Neural progenitor cell (in vitro differentiated cells): Measurements from ENCODE around the gene CHD1. TPM values are rescaled to one million over a fixed set of nuclear protein-coding genes. Genes with fewer than 3 reads are reported as not detected.

ENCODE experiments used
- DNase-seq: peaks from one replicate; pipeline ENCODE4 v3.0.0-alpha.2; 2016; ENCODE audit warnings: low spot score
- H2AFZ ChIP-seq: fragments of 200-600 bp; sonication (generic); replicated peaks from 2 replicates; pipeline ENCODE4 v1.6.1; 2016; ENCODE audit warnings: antibody characterized with exemption
- H3F3A ChIP-seq: fragments of 200-600 bp; sonication (generic); 2 replicates; pipeline ENCODE4 v1.6.1; 2016; ENCODE audit warnings: antibody characterized with exemption, low read depth
- H3K27ac ChIP-seq: fragments of 200-600 bp; sonication (generic); 2 replicates; pipeline ENCODE4 v1.5.1; 2016; ENCODE audit warnings: mild to moderate bottlenecking
- H3K27me3 ChIP-seq: fragments of 200-600 bp; sonication (generic); 2 replicates; pipeline ENCODE4 v1.6.1; 2016; ENCODE audit warnings: mild to moderate bottlenecking, moderate library complexity
- H3K36me3 ChIP-seq: fragments of 200-600 bp; sonication (generic); 2 replicates; pipeline ENCODE4 v1.5.1; 2016
- H3K4me1 ChIP-seq: fragments of 200-600 bp; sonication (generic); 2 replicates; pipeline ENCODE4 v1.6.1; 2016; ENCODE audit warnings: mixed run types
- H3K4me2 ChIP-seq: fragments of 200-600 bp; sonication (generic); 2 replicates; pipeline ENCODE4 v1.6.1; 2016
- H3K4me3 ChIP-seq: fragments of 200-600 bp; sonication (generic); 2 replicates; pipeline ENCODE4 v1.5.1; 2016
- H3K79me2 ChIP-seq: fragments of 200-600 bp; sonication (generic); 2 replicates; pipeline ENCODE4 v1.6.1; 2016; ENCODE audit warnings: low read depth
- H3K9ac ChIP-seq: fragments of 200-600 bp; sonication (generic); 2 replicates; pipeline ENCODE4 v1.6.1; 2016
- H3K9me3 ChIP-seq: fragments of 200-600 bp; sonication (generic); 2 replicates; pipeline ENCODE4 v1.5.1; 2016; ENCODE audit warnings: low read depth
- H4K20me1 ChIP-seq: fragments of 200-600 bp; sonication (generic); 2 replicates; pipeline ENCODE4 v1.6.1; 2016; ENCODE audit warnings: low read depth
- H3K27ac Mint-ChIP-seq: 3 replicates; pipeline ENCODE4 v1.8.0; 2021; ENCODE audit warnings: mixed read lengths
- H3K27me3 Mint-ChIP-seq: 2 replicates; pipeline ENCODE4 v1.8.0; 2022; ENCODE audit warnings: low read depth, mild to moderate bottlenecking, inconsistent platforms, moderate library complexity, mixed read lengths; ENCODE audit not compliant: insufficient read depth
- H3K36me3 Mint-ChIP-seq: 3 replicates; pipeline ENCODE4 v1.8.0; 2021; ENCODE audit warnings: mixed read lengths
- H3K4me1 Mint-ChIP-seq: 3 replicates; pipeline ENCODE4 v1.8.0; 2021; ENCODE audit warnings: mixed read lengths
- H3K4me3 Mint-ChIP-seq: 3 replicates; pipeline ENCODE4 v1.8.0; 2021; ENCODE audit warnings: mild to moderate bottlenecking, moderate library complexity, mixed read lengths
- H3K9me3 Mint-ChIP-seq: 3 replicates; pipeline ENCODE4 v1.8.0; 2020; ENCODE audit warnings: mixed read lengths
- EZH2 ChIP-seq: fragments of 200-600 bp; sonication (generic); IDR thresholded peaks from 2 replicates; pipeline ENCODE4 v1.6.1; 2017; ENCODE audit warnings: antibody characterized with exemption, mild to moderate bottlenecking, moderate library complexity
- EZH2phosphoT487 ChIP-seq: fragments of 200-600 bp; sonication (generic); IDR thresholded peaks from 2 replicates; pipeline ENCODE4 v1.6.1; 2017; ENCODE audit warnings: antibody characterized with exemption
- total RNA-seq: library from RNA; depleted of rRNA; stranded (reverse); fragments of >200 nt; gene quantifications from 2 replicates; pipeline ENCODE4 v1.2.3, GENCODE V29; 2015; ENCODE audit warnings: low replicate concordance
- TF ChIP-seq, protein P1 (sequence below): fragments of 200-600 bp; sonication (generic); IDR thresholded peaks from 2 replicates; pipeline ENCODE4 v1.5.1; 2017; ENCODE audit warnings: antibody characterized with exemption, mild to moderate bottlenecking

CHD1 gene
- total RNA-seq, 1 donor from 2014 or later = 198 TPM

DNA sequence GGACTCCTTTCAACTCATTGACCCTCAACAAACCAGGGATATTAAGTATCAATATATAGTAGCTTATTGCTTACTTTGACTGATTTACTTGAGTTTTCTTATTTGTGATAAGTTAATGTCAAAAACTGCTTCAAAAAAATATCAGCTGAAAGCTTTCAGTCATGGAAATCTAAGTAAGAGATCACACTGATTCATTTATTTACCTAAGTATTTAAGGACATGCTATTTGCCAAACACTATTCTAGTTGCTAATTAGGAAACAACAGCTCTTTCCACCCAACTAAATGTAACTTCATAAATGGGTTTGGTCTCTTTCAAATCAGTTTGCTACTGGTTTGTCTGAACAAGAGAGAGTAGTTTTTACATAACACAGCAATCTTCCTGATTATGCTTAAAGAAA is 48.2 kb downstream of the CHD1 start:
- Histone ChIP-seq H4K20me1 (no peaks in the 10 kb centered on the region), H3K9me3 (no peaks in the 10 kb centered on the region), H3F3A (peaks cover 2% of the 10 kb centered on the region), H3K4me2 (no peak overlapping the region), H3K79me2 (no peaks in the 10 kb centered on the region), H3K36me3 (peaks cover 71% of the 10 kb centered on the region), H2AFZ (no peak overlapping the region), H3K4me3 (no peak overlapping the region), H3K27ac (no peak overlapping the region), H3K4me1 (no peaks in the 10 kb centered on the region), H3K27me3 (no peaks in the 10 kb centered on the region), H3K9ac (no peak overlapping the region)
- Mint-ChIP-seq H3K4me1 (peaks cover 3% of the 10 kb centered on the region), H3K27ac (no peak overlapping the region), H3K27me3 (no peaks in the 10 kb centered on the region), H3K36me3 (peaks cover 48% of the 10 kb centered on the region), H3K9me3 (no peaks in the 10 kb centered on the region), H3K4me3 (no peak overlapping the region)
- no peak for DNase-seq
- TF ChIP-seq, protein P1, sequence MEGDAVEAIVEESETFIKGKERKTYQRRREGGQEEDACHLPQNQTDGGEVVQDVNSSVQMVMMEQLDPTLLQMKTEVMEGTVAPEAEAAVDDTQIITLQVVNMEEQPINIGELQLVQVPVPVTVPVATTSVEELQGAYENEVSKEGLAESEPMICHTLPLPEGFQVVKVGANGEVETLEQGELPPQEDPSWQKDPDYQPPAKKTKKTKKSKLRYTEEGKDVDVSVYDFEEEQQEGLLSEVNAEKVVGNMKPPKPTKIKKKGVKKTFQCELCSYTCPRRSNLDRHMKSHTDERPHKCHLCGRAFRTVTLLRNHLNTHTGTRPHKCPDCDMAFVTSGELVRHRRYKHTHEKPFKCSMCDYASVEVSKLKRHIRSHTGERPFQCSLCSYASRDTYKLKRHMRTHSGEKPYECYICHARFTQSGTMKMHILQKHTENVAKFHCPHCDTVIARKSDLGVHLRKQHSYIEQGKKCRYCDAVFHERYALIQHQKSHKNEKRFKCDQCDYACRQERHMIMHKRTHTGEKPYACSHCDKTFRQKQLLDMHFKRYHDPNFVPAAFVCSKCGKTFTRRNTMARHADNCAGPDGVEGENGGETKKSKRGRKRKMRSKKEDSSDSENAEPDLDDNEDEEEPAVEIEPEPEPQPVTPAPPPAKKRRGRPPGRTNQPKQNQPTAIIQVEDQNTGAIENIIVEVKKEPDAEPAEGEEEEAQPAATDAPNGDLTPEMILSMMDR = no peak
- no peak for TF ChIP-seq EZH2
- TF ChIP-seq EZH2phosphoT487 = no peak

DNA sequence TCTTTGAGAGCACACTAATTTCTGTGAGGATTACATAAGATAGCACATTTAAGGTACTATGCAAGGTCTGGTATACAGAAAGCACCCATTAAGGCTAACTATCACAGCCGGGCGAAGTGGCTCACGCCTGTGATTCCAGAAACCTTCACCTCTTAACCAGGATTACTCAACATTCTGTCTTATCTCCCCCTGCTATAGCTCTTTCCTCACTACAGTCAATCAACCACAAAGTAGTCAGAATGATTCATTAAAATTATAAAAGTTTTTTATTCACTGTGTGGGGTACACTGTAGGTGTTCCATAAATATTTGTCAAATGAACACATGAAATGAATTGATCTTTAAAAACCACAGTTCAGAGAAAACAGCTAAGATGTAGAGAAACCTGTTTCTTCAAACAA is 48.7 kb downstream of the CHD1 start:
- Histone ChIP-seq H3K4me2 (no peak overlapping the region), H3K36me3 (peaks cover 71% of the 10 kb centered on the region), H3K9ac (no peak overlapping the region), H4K20me1 (no peaks in the 10 kb centered on the region), H3K79me2 (no peaks in the 10 kb centered on the region), H3K27ac (no peak overlapping the region), H2AFZ (no peak overlapping the region), H3K4me1 (no peaks in the 10 kb centered on the region), H3F3A (peaks cover 2% of the 10 kb centered on the region), H3K9me3 (no peaks in the 10 kb centered on the region), H3K27me3 (no peaks in the 10 kb centered on the region), H3K4me3 (no peak overlapping the region)
- no peaks in the 10 kb centered on the region for H3K9me3 Mint-ChIP-seq
- TF ChIP-seq, protein P1 = no peak
- no peak for TF ChIP-seq EZH2phosphoT487
- no peak for TF ChIP-seq EZH2
- no peak overlapping the region for H3K4me3 Mint-ChIP-seq
- no peak overlapping the region for H3K27ac Mint-ChIP-seq
- peaks cover 47% of the 10 kb centered on the region for H3K36me3 Mint-ChIP-seq
- H3K27me3 Mint-ChIP-seq = no peaks in the 10 kb centered on the region
- DNase-seq = no peak
- H3K4me1 Mint-ChIP-seq = peaks cover 3% of the 10 kb centered on the region

DNA sequence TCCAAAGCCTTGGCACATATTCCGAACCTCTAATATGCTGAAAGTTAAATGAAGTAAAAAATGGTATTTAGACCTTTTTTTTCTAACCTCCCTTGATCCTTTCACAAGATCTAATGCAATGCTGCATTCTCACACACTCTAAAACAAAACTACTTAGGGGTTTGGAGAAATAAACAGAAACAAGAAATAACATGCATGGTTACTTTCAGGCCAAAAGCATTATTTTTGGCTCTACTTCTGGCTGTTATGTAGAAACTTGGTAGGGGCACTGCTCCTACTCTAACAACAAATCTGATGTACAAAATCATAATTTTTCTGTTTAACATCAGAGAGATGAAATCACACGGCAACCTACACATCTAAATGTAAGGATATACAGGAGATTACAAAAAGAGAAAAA is 51.2 kb downstream of the CHD1 start:
- no peaks in the 10 kb centered on the region for H3K9me3 ChIP-seq
- no peak overlapping the region for H3K9ac ChIP-seq
- H2AFZ ChIP-seq = no peak overlapping the region
- H3K27ac ChIP-seq = no peak overlapping the region
- no peaks in the 10 kb centered on the region for H3F3A ChIP-seq
- no peaks in the 10 kb centered on the region for H3K4me1 ChIP-seq
- no peaks in the 10 kb centered on the region for H3K27me3 Mint-ChIP-seq
- peaks cover 3% of the 10 kb centered on the region for H3K4me1 Mint-ChIP-seq
- peaks cover 43% of the 10 kb centered on the region for H3K36me3 Mint-ChIP-seq
- no peaks in the 10 kb centered on the region for H4K20me1 ChIP-seq
- no peaks in the 10 kb centered on the region for H3K79me2 ChIP-seq
- H3K4me3 ChIP-seq = no peak overlapping the region
- TF ChIP-seq, protein P1 = no peak
- no peak for TF ChIP-seq EZH2phosphoT487
- TF ChIP-seq EZH2 = no peak
- no peaks in the 10 kb centered on the region for H3K27me3 ChIP-seq
- no peak overlapping the region for H3K27ac Mint-ChIP-seq
- H3K36me3 ChIP-seq = peaks cover 75% of the 10 kb centered on the region
- no peak for DNase-seq
- no peaks in the 10 kb centered on the region for H3K9me3 Mint-ChIP-seq
- H3K4me2 ChIP-seq = no peak overlapping the region
- H3K4me3 Mint-ChIP-seq = no peak overlapping the region
